Adipose tissue (tissue), 3 donors: ENCODE results near the gene OSBPL3. TPM values are rescaled to one million over a fixed set of nuclear protein-coding genes. Genes with fewer than 3 reads are reported as not detected.

ENCODE experiments used
- H3K27ac ChIP-seq: one replicate; pipeline ENCODE4 v1.5.1; 2013; ENCODE audit warnings: low read depth, low read length
- WGBS, 3 donors: extraction: QIAGEN DNeasy Blood & Tissue Kit; methylation state at CpG; one replicate each; pipeline ENCODE4 v1.1.7; 2013; 5-methylcytosine and 5-hydroxymethylcytosine counted together
- polyA plus RNA-seq, 3 donors: library from polyadenylated mRNA; stranded (reverse); fragments of 200-250 nt; gene quantifications; one replicate each; pipeline ENCODE4 v1.2.3, GENCODE V29; 2013
- donor health status: healthy with polysubstance abuse.
- donor health status: Bipolar disorder and iron deficiency.
- donor health status: healthy.

OSBPL3 gene
- polyA plus RNA-seq, 3 donors: 0.71 to 1.2 (median 0.79) TPM

DNA sequence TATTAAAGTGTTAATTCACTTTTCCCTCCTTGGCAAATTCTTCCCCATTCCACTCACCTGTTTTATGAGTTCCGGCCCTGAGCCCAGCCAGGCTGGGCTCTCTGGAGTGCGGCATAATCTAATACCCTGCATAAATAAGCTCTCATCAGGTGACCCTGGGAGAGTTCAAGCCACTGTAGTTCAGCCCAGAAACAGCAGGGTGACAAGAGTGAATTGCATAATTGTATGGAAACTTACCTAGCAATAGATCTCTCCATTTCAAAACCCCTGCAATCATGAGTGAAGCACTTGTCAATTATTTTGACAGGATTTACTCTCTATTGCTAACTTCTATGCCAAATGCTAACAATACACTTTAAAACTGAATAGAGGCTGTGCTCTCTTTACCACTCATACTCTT lies 94.7 kb downstream of the OSBPL3 start:
- 52 to 94% (median 94%) methylated on average over 2 of the region's 2 CpGs for WGBS, 3 donors
- no peak overlapping the region for H3K27ac ChIP-seq

DNA sequence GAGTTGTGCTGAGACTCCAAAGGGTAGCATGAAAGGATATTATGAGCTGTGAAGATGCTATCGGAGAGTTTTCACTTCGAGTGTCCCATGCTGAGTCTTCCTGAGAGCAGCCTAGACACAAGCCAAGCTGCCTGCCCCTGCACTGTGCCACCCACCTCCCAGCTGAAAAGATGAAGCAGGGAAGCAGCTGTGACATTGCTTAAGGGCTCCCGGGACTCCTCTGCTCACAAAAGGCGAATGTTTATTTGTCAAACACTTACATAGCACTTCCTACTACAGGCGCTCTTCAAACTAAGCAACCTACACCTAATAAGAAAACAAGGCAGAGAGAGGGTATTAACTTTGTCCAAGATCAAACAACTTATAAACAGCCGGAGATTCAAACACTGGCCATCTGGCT lies 95.6 kb downstream of the OSBPL3 start:
- 76 to 79% (median 78%) methylated on average over 6 of the region's 6 CpGs for WGBS, 3 donors
- no peak overlapping the region for H3K27ac ChIP-seq

DNA sequence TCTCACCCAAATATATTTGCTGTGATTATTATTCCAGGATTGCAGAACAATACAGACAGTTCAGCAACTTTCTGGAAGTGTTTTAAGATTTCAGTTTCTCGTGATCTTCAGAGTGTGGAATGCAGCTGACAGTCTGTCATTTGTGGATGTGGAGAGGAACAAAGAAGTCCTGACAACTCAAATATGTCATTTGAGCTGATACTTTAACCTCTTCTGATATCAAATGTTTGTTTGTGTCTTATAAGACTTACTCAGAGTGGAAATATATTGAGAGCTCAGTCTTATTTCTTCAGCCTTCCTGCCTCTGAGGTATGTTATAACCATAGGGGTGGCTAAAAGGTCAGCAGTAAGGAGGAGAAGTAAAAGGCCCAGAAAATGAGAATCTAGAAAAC lies 96.4 kb downstream of the OSBPL3 start:
- WGBS, 3 donors: 67 to 95% (median 83%) methylated on average over 1 of the region's 1 CpG

DNA sequence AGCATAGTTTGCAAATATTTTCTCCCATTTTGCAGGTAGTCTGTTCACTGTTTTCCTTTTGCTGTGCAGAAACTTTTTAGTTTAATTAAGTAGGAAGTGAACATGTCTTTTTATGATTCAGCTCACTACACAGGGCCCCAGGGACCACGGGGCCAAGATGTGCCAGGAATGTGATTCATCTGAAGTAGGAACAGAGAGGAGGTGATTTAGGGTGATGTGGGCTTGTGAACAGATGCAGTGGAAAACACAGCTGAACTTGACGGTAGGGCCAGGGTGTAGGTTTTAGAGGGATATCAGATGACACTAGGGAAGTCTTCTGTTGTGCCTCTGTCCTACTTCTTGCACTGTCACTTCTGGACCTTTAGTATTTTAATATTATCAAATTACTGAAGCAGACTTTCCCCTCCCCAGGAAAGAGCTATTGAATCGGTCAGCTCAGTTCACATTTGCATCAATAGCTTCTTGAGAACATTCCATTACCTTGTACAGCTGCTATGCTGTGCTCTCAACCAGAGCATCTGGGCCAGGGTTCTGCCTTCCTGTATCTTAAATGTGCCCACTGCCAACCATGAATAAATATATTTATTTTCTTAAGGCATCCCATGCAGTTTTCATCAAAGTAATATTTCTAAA lies 96.9 kb downstream of the OSBPL3 start:
- WGBS, 3 donors: 34 to 67% (median 48%) methylated on average over 3 of the region's 3 CpGs
- H3K27ac ChIP-seq: no peak overlapping the region

More for the DNA sequence above, 96.4 kb downstream of the OSBPL3 start:
- no peak overlapping the region for H3K27ac ChIP-seq

DNA sequence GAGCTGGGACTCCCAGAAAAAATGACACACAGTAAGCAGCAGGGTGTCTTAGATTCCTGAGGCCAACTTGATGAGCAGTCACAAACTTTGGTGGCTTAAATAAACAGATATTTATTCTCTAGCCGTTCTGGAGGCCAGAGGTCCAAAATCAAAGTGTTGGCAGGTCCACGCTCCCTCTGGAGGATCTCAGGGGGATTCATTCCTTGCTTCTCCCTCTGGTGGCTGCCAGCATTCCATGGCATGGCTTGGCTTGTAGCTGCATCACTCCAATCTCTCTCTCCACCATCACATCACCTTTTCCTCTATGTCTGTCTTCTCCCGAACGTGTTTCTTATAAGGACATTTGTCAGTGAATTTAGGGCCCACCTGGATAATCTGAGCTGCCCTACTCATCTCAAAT lies 98.4 kb downstream of the OSBPL3 start:
- WGBS, 3 donors: 80 to 86% (median 82%) methylated on average over 4 of the region's 4 CpGs

DNA sequence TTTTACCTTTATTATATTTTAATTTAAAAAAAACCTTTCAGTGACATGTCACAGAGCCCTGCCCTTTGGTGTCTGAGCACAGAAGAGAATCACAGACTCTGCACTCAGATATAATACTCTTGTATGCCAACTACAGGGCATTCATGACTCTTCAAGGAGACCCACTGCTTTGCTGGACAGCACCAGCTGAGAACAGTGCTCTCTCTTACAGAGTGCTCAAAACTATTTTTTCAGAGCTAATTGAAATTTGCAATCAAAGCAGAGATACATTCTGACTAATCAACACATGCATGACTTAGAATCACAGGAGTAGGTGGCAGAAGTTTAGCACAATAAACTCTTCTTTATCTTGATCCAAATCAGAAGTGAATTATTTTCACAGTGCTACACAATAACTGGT lies 99.1 kb downstream of the OSBPL3 start:
- H3K27ac ChIP-seq: no peak overlapping the region

More for the DNA sequence above, 98.4 kb downstream of the OSBPL3 start:
- no peak overlapping the region for H3K27ac ChIP-seq

DNA sequence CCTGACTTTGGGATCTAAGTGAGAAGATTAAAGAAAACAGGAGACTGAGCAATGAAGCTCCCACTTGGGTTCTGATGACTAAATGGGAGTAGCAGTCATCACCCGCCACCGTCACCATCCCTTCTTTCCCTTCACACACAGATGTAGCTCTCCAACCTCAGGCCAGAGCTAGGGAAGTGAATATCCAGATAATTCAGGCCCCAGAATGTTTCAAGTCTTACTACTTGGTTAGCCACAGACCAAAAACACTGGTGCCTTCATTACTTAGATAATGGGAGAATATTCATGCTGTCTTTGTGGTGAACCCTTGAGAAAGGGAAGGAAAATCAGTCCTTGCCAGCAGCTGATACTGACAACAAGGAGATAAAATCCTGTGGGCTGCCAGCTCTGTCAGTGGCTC lies 100.7 kb downstream of the OSBPL3 start:
- no peak overlapping the region for H3K27ac ChIP-seq
- WGBS, 3 donors: 89 to 96% (median 93%) methylated on average over 2 of the region's 2 CpGs

DNA sequence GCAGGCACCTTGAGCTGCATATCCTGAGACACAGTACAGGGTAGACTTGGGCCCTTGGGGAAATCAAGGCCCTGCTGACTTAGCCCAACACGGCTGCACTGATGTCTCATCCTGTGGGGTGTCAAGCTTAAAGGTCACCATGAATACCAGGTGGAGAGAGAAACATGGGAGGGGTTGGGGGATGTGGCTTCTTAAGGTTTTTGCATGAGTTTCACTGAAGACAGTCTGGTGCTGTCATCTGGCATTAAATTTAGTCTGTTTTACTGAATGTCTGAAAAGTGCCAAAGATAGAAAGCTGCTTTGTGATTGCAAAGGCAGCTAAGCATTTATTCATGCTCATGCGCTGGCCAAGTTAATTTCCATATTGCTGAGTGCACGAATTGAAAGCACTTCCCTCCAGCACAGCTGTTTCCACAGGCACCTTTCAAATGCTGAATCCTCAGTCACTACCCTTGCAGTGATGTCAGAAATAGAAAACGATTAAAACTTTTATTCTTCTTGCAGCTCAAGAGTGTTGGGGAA lies 102.1 kb downstream of the OSBPL3 start:
- 21 to 63% (median 28%) methylated on average over 4 of the region's 4 CpGs for WGBS, 3 donors
- no peak overlapping the region for H3K27ac ChIP-seq

DNA sequence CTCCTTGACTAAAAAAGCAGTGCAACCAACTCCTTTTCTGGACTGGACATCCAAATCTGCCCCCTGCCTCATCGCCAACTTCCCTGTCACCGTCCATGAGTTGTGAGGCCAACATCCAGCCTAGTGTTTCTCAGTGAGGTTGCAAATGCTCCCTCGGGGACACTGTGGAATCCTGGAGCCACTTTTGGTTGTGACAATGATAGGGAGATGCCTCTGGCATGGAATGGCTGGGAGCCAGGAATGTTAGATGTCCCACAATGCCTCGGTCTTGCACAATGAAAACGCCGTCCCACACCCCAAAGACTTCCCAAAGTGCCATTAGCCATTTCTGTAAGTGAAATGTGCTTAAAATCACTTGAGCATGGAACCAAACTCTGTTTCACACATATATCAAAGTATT lies 105.2 kb downstream of the OSBPL3 start:
- 77 to 94% (median 86%) methylated on average over 6 of the region's 6 CpGs for WGBS, 3 donors
- H3K27ac ChIP-seq: no peak overlapping the region

DNA sequence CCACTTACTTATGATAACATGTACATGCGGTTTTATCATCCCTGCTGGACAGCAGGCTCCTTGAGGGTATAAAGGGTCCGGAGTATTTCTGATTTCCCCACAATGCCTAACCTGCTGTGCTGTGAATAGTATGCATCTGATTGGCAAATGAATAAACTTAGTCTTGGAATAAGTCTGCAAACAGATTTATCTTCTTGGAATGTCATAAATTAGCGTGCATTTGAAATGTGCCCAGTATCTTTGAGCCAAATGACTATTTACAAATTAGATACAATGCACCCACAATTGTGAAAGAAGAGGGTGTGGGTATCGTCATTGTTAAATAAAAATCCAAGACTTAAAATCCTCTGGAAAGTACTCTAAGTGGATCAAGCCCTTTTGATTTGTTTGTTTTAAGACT lies 106.0 kb downstream of the OSBPL3 start:
- WGBS, 3 donors: 56 to 84% (median 80%) methylated on average over 4 of the region's 4 CpGs
- H3K27ac ChIP-seq: no peak overlapping the region

DNA sequence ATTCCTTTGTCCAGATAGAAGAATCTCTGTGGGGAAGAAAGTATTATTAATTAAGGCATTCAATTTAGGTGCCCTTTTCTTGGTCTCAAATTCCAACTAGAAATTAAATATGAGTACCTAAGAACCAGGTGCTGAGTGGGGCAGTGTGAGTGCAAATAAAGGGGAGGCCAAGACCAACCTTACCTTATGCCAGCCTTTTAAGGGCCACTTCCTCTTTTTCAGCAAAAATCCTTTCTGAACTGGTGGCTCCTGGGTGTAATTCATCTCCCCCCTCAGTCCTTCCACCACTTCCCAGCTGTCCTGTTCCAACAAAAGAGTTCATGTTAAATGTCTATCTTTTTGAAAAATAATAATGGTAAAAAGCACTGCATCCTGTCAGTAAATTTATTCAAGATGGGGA lies 108.2 kb downstream of the OSBPL3 start:
- H3K27ac ChIP-seq: no peak overlapping the region

DNA sequence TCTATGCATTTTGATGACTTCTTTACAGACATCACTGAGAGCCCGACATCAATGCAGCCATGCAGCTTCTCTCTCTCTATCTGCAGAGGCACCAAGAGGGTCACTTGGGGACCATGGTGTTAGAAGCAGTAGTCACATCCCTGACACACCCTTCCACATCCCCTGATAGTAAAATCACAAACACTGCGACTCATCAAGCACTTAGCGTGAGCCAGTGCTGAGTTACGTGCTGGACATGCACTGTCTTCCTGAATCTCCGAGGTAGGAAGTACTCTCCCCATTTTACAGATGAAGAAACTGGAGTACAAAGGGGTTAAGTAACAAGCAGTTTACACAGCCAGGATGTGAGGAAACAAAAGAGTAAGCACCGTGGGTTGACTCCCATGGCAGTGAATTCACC lies 109.2 kb downstream of the OSBPL3 start:
- H3K27ac ChIP-seq: no peak overlapping the region
- WGBS, 3 donors: 81 to 90% (median 83%) methylated on average over 6 of the region's 6 CpGs

DNA sequence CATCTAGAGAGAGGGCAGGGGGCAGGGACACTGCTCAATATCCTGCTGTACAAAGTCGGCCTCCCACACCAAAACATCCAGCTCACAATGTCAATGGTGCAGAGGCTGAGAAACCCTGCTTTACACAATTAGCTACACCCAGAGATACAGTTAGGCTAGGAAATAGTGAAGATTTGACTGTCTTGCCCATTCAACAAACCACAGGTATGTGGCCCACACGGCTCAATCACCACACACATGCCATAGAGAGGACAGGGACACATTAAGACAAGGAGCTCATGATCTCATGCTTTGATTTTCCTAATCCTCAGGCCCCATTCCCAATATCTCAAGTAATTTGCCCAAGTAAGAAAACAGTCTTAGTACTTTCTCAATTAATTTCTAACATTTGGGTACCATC lies 110.4 kb downstream of the OSBPL3 start:
- WGBS, 3 donors: 86 to 92% (median 87%) methylated on average over 2 of the region's 2 CpGs
- H3K27ac ChIP-seq: no peak overlapping the region

DNA sequence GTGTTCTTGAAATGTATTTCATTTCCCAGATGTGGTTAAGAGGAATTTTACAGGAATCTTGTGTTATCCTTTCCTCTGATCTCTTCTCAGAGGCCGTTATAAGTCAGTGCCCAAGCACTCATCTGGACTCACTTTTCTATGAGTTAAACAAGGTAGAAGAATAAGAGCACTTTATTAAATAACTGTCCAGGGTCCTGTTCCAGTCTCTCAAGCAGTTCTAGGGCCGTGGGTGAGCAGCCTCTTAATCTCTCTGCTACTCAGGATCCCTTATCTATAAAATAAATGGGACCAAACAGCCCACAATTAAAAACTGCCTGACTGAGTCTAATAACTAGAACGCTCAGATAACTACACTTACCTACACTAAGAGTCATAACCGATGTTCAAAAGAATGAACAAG lies 111.2 kb downstream of the OSBPL3 start:
- 54 to 82% (median 71%) methylated on average over 4 of the region's 4 CpGs for WGBS, 3 donors
- H3K27ac ChIP-seq: no peak overlapping the region

DNA sequence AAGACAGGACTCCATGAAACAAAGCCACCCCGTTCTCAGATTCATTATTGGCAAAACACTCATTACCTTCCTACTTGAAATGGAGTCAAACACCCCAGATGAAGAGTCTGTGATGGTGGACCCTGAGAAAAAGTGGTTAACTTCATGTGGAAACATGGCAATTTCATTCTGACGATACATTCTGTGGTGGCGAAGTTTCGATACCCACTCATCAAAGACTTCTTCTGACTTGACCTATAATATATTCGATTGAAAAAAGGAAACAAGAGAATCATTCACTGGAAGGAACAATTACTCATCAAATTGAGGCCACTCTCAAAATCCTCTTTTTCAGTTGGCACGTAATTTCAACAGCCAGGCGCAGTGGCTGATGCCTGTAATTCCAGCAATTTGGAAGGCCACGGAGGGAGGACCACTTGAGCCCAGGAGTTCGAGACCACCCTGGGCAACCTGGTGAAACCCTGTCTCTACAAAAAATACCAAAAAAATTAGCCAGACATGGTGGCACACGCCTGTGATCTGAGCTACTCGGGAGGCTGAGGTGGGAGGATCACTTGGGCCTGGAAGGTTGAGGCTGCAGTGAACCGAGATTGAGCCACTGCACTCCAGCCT lies 113.9 kb downstream of the OSBPL3 start:
- 93 to 96% (median 94%) methylated on average over 12 of the region's 12 CpGs for WGBS, 3 donors

DNA sequence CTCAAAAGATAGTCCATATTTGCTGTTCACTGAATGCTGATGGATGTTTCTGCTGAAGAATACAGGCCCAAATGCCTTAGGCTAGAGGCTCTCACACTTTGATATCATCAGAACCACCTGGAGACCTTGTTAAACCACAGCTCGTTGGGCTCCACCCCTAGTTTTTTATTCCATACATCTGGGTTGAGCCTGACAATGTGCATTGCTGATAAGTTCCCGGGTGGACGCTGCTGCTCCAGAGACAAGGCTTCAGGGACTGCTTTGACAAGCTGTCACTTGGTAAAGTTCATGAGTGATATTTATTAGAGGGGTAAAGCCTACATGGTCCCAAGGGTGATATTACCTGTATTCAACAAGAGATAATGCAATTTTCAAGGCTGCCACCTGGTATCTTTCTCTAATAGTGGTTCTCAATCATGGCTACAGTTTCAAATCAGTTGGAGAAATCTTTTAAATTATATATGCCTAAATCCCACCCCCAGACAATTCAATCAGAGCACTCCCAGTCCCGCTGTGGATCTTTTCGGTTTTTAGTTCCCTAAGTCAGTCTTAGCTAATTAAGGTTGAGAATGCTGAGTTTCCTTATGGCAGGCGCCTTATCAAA lies 115.7 kb downstream of the OSBPL3 start:
- no peak overlapping the region for H3K27ac ChIP-seq
- 91 to 94% (median 91%) methylated on average over 6 of the region's 6 CpGs for WGBS, 3 donors

More for the DNA sequence above, 113.9 kb downstream of the OSBPL3 start:
- no peak overlapping the region for H3K27ac ChIP-seq

DNA sequence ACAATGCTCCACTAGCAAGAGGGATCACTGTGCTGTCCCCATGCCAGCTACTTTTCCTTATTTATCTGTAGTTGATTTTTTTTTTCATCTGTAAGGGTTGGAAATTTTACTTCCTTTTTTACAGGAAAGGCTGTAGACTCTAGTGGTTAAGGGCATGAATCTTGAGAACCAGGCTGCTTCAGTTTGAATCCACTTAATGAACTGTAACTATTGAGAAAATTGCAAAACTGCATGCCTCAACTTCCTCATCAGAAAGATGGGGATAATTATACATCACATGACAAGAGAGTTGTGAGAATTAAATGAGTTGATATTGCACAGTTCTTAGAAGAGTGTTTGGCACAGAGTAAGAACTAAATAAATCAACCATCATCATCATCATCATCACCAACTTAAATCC lies 116.4 kb downstream of the OSBPL3 start:
- H3K27ac ChIP-seq: no peak overlapping the region

DNA sequence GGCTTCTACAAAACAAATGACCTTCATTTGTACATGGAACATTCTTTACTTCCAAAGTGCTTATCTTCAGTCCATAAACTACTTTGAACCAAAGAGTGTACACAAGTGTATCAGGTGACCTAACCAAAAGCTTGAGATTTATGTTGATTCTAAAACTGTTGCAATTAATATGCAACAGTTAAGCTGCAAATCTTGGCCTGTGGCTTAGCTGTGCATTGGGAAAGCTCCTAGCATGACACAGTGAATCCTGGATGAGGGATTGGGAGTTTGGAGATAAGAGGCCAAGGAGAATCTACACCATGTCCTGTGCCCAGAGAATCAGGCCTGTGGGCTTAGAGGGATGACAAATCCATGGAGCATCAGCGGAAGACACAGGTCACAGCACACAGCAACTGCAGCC lies 117.5 kb downstream of the OSBPL3 start:
- no peak overlapping the region for H3K27ac ChIP-seq
- 98 to 100% (median 100%) methylated on average over 1 of the region's 1 CpG for WGBS, 3 donors

DNA sequence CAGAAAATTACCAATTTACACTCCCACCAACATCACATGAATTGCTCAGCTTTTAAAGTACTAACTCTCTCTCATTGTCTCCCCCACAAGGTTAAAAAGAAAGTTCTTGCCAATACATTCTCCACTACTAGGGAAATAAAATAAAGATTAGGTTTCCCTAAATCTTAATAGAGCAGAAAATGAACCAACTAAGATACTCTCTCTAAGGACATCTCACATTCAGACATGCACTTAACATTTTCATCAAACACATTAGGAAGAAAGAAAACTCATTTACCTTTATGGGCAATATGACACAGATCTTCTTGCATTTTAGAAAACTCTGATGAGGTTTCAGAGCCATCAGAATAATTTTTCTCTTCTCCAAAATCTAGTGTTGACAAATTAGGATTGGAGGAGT lies 118.6 kb downstream of the OSBPL3 start:
- H3K27ac ChIP-seq: no peak overlapping the region

DNA sequence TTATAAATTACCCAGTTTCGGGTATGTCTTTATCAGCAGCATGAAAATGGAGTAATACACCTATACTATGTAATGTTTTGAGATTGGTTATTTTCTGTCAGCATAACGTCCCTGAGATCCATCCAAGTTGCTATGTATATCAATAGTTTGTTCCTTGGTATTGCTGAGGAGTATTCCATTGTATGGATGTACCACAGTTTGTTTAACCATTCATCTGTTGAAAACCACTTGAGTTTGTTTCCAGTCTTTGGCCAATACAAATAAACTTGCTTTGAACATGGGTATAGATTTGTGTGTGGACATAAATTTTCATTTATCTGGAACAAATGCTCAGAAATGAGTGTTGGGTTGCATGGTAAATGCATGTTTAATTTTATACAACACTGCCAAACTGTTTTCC lies 119.4 kb downstream of the OSBPL3 start:
- 92 to 95% (median 93%) methylated on average over 2 of the region's 2 CpGs for WGBS, 3 donors
- H3K27ac ChIP-seq: no peak overlapping the region
